ENCODE measurements around the gene MEIKIN. TPM values are rescaled to one million over a fixed set of nuclear protein-coding genes. Genes with fewer than 3 reads are reported as not detected.

MEIKIN gene
- total RNA-seq, 1 experiment from 2014 or later: not detected

- peaks cover 93% of the 10 kb centered on the region for H3K79me2 ChIP-seq (ENCODE audit: low read depth)
- H3K4me1 ChIP-seq (replicated peaks; ENCODE audit: insufficient read depth): no peaks in the 10 kb centered on the region
- H3K27me3 ChIP-seq (ENCODE audit: insufficient read depth, low read depth): no peaks in the 10 kb centered on the region
- intact Hi-C loops (cut with micrococcal nuclease; ENCODE audit: unreplicated experiment): no loop called here
- peaks cover 78% of the 10 kb centered on the region for H4K20me1 ChIP-seq (ENCODE audit: insufficient read depth)
- no peaks in the 10 kb centered on the region; the same call in 1 of the 2 replicates for H3K36me3 ChIP-seq (ENCODE audit: low read depth)
- H2AFZ ChIP-seq: no peak overlapping the region
- H3K4me3 ChIP-seq: no peak overlapping the region
- no peaks in the 10 kb centered on the region for H3F3A ChIP-seq (ENCODE audit: insufficient read depth, low read depth)
- no peaks in the 10 kb centered on the region for H3K9me2 ChIP-seq (ENCODE audit: insufficient read depth)
- H3K4me2 ChIP-seq: no peak overlapping the region
- DNase-seq: no peak
- POLR2A ChIA-PET (ENCODE audit: unreplicated experiment): no interaction called here
- H3K27ac ChIP-seq: no peak overlapping the region
- no peaks in the 10 kb centered on the region for H3K9me3 ChIP-seq (ENCODE audit: insufficient read depth, low read depth)
- CTCF ChIA-PET: no interaction called here
- BruUV-seq (replicated peaks): no TSS peak
- TF ChIP-seq EZH2 (IDR thresholded peaks at IDR 0.05; ENCODE audit: low read depth) (no peak), CTCF (conservative IDR thresholded peaks at IDR 0.05) (no peak)
These were observed 173.8 kb downstream of the MEIKIN start for GRCh38 chr5:131771692-131772091.

- Histone ChIP-seq H3K27ac (no peak overlapping the region), H3K4me3 (no peak overlapping the region), H3K36me3 (ENCODE audit: low read depth) (no peaks in the 10 kb centered on the region; the same call in 1 of the 2 replicates), H2AFZ (no peak overlapping the region), H3F3A (ENCODE audit: insufficient read depth, low read depth) (no peaks in the 10 kb centered on the region), H3K9me3 (ENCODE audit: insufficient read depth, low read depth) (no peaks in the 10 kb centered on the region), H3K27me3 (ENCODE audit: insufficient read depth, low read depth) (no peaks in the 10 kb centered on the region), H3K9me2 (ENCODE audit: insufficient read depth) (no peaks in the 10 kb centered on the region), H3K4me2 (no peak overlapping the region), H4K20me1 (ENCODE audit: insufficient read depth) (peaks cover 75% of the 10 kb centered on the region), H3K4me1 (replicated peaks; ENCODE audit: insufficient read depth) (no peaks in the 10 kb centered on the region), H3K79me2 (ENCODE audit: low read depth) (peaks cover 95% of the 10 kb centered on the region)
- BruUV-seq (replicated peaks): no TSS peak
- DNase-seq: no peak
- CTCF ChIA-PET: no interaction called here
- intact Hi-C loops (cut with micrococcal nuclease; ENCODE audit: unreplicated experiment): no loop called here
- TF ChIP-seq EZH2 (IDR thresholded peaks at IDR 0.05; ENCODE audit: low read depth) (no peak), CTCF (conservative IDR thresholded peaks at IDR 0.05) (no peak)
- POLR2A ChIA-PET (ENCODE audit: unreplicated experiment): no interaction called here
These were observed 175.5 kb downstream of the MEIKIN start for GRCh38 chr5:131769961-131770360.

- POLR2A ChIA-PET (ENCODE audit: unreplicated experiment): no interaction called here
- H2AFZ ChIP-seq: no peak overlapping the region
- no TSS peak for BruUV-seq (replicated peaks)
These were observed 176.1 kb downstream of the MEIKIN start for GRCh38 chr5:131769336-131769735.

More at GRCh38 chr5:131769336-131769735, 176.1 kb downstream of the MEIKIN start:
- no peaks in the 10 kb centered on the region for H3K27me3 ChIP-seq (ENCODE audit: insufficient read depth, low read depth)
- H3K9me3 ChIP-seq (ENCODE audit: insufficient read depth, low read depth): peaks cover 5% of the 10 kb centered on the region; the same call in 1 of the 2 replicates
- no peak overlapping the region for H3K27ac ChIP-seq
- TF ChIP-seq EZH2 (IDR thresholded peaks at IDR 0.05; ENCODE audit: low read depth) (no peak), CTCF (conservative IDR thresholded peaks at IDR 0.05) (no peak)
- H3F3A ChIP-seq (ENCODE audit: insufficient read depth, low read depth): no peaks in the 10 kb centered on the region
- H3K4me2 ChIP-seq: no peak overlapping the region
- intact Hi-C loops (cut with micrococcal nuclease; ENCODE audit: unreplicated experiment): no loop called here
- CTCF ChIA-PET: no interaction called here
- H3K9me2 ChIP-seq (ENCODE audit: insufficient read depth): no peaks in the 10 kb centered on the region
- no peaks in the 10 kb centered on the region; the same call in 1 of the 2 replicates for H3K36me3 ChIP-seq (ENCODE audit: low read depth)
- peaks cover 93% of the 10 kb centered on the region for H3K79me2 ChIP-seq (ENCODE audit: low read depth)
- peaks cover 72% of the 10 kb centered on the region for H4K20me1 ChIP-seq (ENCODE audit: insufficient read depth)
- DNase-seq: no peak
- no peaks in the 10 kb centered on the region for H3K4me1 ChIP-seq (replicated peaks; ENCODE audit: insufficient read depth)
- H3K4me3 ChIP-seq: no peak overlapping the region

Data from PC-9 (cell line).